Activated B cell treated with CpG ODN at 0.5 μM for 24 hours (primary cell): ENCODE results near the gene DNAJB13. TPM values are rescaled to one million over a fixed set of nuclear protein-coding genes. Genes with fewer than 3 reads are reported as not detected.

ENCODE experiments used
- ATAC-seq: fragments of 200-7000 bp; cut with Tn5 transposase; one replicate; pipeline ENCODE4 v1.10.0; 2021; ENCODE audit warnings: low read depth, mild to moderate bottlenecking, moderate library complexity
- CTCF ChIA-PET: fragments of 350-600 bp; sonication (Branson Sonifier 250); formaldehyde crosslinking; loops from one replicate; lab custom pipeline; 2021; ENCODE audit warnings: antibody characterized with exemption; lab: Charles Lee
- POLR2A ChIA-PET: fragments of 350-600 bp; sonication (Branson Sonifier 250); formaldehyde crosslinking; loops from one replicate; lab custom pipeline; 2021; ENCODE audit warnings: antibody characterized with exemption; lab: Charles Lee
- DNase-seq: peaks from one replicate; pipeline ENCODE4 v3.0.0; 2022
- H3K27ac Mint-ChIP-seq: one replicate; pipeline ENCODE4 v1.8.0; 2020; ENCODE audit warnings: mixed read lengths
- H3K27me3 Mint-ChIP-seq: one replicate; pipeline ENCODE4 v1.8.0; 2021; ENCODE audit warnings: mixed read lengths
- H3K36me3 Mint-ChIP-seq: one replicate; pipeline ENCODE4 v1.8.0; 2021; ENCODE audit warnings: low read depth, mixed read lengths
- H3K4me1 Mint-ChIP-seq: one replicate; pipeline ENCODE4 v1.8.0; 2021; ENCODE audit warnings: mixed read lengths
- H3K4me3 Mint-ChIP-seq: one replicate; pipeline ENCODE4 v1.8.0; 2020; ENCODE audit warnings: mild to moderate bottlenecking, mixed read lengths
- H3K9me3 Mint-ChIP-seq: one replicate; pipeline ENCODE4 v1.8.0; 2020; ENCODE audit warnings: mixed read lengths
- CTCF ChIP-seq: fragments of 200-600 bp; IDR thresholded peaks from one replicate; pipeline ENCODE4 v1.8.0; 2022; ENCODE audit warnings: antibody characterized with exemption, mild to moderate bottlenecking
- intact Hi-C: fragments of 100-400 bp; cut with micrococcal nuclease; formaldehyde crosslinking; loops from one replicate; pipeline ENCODE4 v1.15.1; 2024
- total RNA-seq: library from RNA; stranded (reverse); gene quantifications from 2 replicates; pipeline ENCODE4 v1.2.3, GENCODE V29; 2022

DNAJB13 gene
- total RNA-seq, 1 donor from 2014 or later = not detected

DNA sequence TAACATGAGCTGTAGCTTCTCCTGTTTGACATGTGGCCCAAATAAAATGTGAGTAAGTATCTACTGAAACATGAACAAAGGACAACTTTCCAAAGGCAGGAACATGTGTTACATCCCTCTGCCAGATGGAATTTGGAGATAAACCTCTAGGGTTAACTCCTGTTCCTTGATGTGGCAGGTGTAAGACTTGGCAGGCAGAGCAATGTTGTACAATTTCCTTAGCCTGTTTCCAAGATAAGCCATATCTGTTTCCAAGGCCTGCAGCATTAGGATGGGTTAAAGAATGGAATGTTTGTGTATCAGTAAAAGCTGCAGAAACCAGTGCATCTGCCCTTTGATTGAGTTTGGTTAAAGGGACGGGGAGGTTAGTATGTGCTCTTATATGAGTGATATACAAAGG lies 8.8 kb upstream of the DNAJB13 start:
- CTCF ChIA-PET = no interaction called here
- no peak for ATAC-seq
- H3K36me3 Mint-ChIP-seq = no peaks in the 10 kb centered on the region

DNA sequence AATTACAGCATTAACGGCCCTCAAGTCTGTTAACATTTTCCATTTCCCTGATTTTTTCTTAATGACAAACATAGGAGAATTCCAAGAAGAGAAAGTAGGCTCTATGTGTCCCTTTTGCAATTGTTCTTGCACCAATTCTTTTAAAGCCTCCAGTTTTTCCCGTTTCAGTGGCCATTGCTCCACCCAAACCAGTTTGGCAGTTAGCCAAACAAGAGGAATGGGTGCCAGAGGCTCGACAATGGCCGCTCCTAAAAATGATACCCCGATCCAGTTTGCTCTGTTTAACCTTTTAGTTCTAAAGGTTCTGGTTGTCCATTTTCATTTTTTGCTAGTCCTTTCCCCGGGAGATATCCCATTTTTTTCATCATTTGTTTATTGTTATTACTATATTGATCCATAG lies 6.7 kb upstream of the DNAJB13 start:
- Mint-ChIP-seq H3K4me3 (no peak overlapping the region), H3K4me1 (no peaks in the 10 kb centered on the region)
- no peak for ATAC-seq

More for the DNA sequence above, 8.8 kb upstream of the DNAJB13 start:
- H3K4me3 Mint-ChIP-seq = no peak overlapping the region
- intact Hi-C loops = no loop called here
- no peaks in the 10 kb centered on the region for H3K4me1 Mint-ChIP-seq
- no peak for TF ChIP-seq CTCF
- no peak overlapping the region for H3K27ac Mint-ChIP-seq
- no peaks in the 10 kb centered on the region for H3K27me3 Mint-ChIP-seq
- POLR2A ChIA-PET = no interaction called here
- DNase-seq = no peak
- peaks cover 11% of the 10 kb centered on the region for H3K9me3 Mint-ChIP-seq

DNA sequence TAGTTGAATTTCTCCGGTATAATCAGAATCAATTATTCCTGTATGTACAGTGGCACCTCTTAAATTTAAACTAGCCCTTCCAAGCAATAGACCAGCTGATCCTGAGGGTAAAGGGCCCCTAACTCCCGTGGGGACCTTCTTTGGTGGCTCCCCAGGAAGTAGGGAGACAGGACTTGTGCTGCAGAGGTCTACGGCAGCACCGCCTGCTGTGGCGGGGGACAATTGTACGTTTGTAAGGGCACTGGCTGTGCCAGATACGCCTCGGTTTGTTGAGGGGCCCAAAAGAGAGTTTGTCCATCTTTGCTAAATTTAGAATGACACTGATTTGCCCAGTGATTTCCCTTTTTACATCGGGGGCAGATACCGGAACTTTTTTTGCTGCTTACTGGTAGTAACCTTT lies 5.9 kb upstream of the DNAJB13 start:
- intact Hi-C loops = no loop called here
- H3K4me1 Mint-ChIP-seq = no peaks in the 10 kb centered on the region
- POLR2A ChIA-PET = no interaction called here
- ATAC-seq = no peak
- no peaks in the 10 kb centered on the region for H3K36me3 Mint-ChIP-seq
- TF ChIP-seq CTCF = no peak
- CTCF ChIA-PET = no interaction called here
- no peaks in the 10 kb centered on the region for H3K27me3 Mint-ChIP-seq
- no peak for DNase-seq
- no peak overlapping the region for H3K27ac Mint-ChIP-seq
- peaks cover 7% of the 10 kb centered on the region for H3K9me3 Mint-ChIP-seq
- H3K4me3 Mint-ChIP-seq = no peak overlapping the region

More for the DNA sequence above, 6.7 kb upstream of the DNAJB13 start:
- no peak overlapping the region for H3K27ac Mint-ChIP-seq
- TF ChIP-seq CTCF = no peak
- H3K36me3 Mint-ChIP-seq = no peaks in the 10 kb centered on the region
- no peaks in the 10 kb centered on the region for H3K27me3 Mint-ChIP-seq
- DNase-seq = no peak
- ChIA-PET CTCF (no interaction called here), POLR2A (no interaction called here)
- intact Hi-C loops = no loop called here
- H3K9me3 Mint-ChIP-seq = peaks cover 7% of the 10 kb centered on the region

GRCh38 chr11:73945396-73945795 lies 5.4 kb upstream of the DNAJB13 start:
- ATAC-seq = no peak
- DNase-seq = no peak
- Mint-ChIP-seq H3K4me1 (no peaks in the 10 kb centered on the region), H3K4me3 (no peak overlapping the region), H3K27ac (no peak overlapping the region), H3K9me3 (peaks cover 7% of the 10 kb centered on the region), H3K27me3 (no peaks in the 10 kb centered on the region), H3K36me3 (no peaks in the 10 kb centered on the region)
- intact Hi-C loops = no loop called here
- CTCF ChIA-PET = no interaction called here
- no peak for TF ChIP-seq CTCF
- POLR2A ChIA-PET = no interaction called here

DNA sequence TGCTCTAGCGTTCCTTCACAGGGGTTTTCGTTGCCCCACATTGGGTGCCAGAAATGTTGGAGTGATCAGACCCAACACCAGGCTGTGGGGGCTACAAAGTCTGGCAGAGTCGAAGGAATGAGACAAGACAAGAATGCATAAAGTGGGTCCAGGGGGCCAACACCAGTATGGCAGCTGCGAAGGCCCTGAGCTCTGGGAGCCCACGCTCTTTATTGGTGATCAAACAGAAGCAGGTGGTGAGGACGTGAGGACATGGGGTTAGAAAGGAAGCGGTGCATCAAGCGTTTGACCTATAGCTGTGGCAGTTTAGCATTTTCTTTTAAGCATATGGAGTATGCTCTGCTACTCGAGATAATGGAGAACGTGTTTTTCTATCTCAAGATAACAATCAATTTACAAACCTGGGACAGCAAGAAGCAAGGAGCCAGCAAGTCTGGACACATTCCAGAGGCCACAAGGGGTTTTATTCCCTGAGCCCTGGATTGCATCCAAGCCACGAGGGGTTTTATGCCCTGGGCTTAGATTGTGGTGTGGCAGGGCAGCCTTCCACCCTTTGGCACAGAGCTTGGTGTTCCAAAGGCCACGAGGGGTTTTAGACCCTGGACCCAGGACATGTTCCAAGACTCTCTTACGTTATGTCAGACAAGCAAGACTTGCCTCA lies 3.9 kb upstream of the DNAJB13 start:
- Mint-ChIP-seq H3K36me3 (no peaks in the 10 kb centered on the region), H3K4me1 (no peaks in the 10 kb centered on the region), H3K4me3 (no peak overlapping the region), H3K27ac (no peak overlapping the region), H3K9me3 (peaks cover 2% of the 10 kb centered on the region), H3K27me3 (no peaks in the 10 kb centered on the region)
- ChIA-PET CTCF (no interaction called here), POLR2A (no interaction called here)
- no peak for ATAC-seq
- intact Hi-C loops = no loop called here
- DNase-seq = no peak
- no peak for TF ChIP-seq CTCF
